Fibroblast of mammary gland (primary cell): ENCODE data around the gene NTRK1.

Experiments used
- DNase-seq: peaks from one replicate; pipeline ENCODE4 v3.0.0-alpha.2; 2010; ENCODE audit warnings: low read depth
- H3K4me3 ChIP-seq: 2 replicates; pipeline ENCODE4 v1.5.1; 2011; ENCODE audit warnings: low read depth, mild to moderate bottlenecking, low read length, moderate library complexity; ENCODE audit not compliant: control insufficient read depth
- TF ChIP-seq, protein P1 (sequence below): conservative IDR thresholded peaks from 2 replicates; pipeline ENCODE4 v1.5.1; 2011; ENCODE audit warnings: low read depth, low read length, inconsistent platforms; ENCODE audit not compliant: control insufficient read depth, insufficient read depth

The NTRK1 gene

DNA sequence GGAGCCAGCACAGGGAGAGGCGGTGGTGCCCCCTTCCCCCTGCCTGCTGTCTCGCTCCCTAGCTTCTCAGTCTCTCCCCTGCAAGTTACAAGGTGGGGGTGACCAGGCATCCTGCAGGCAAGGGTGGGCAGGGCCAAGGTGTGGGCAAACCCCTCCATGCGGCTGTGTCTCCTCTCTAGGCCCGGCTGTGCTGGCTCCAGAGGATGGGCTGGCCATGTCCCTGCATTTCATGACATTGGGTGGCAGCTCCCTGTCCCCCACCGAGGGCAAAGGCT, 14.6 kb downstream of the NTRK1 start:
- TF ChIP-seq, protein P1, sequence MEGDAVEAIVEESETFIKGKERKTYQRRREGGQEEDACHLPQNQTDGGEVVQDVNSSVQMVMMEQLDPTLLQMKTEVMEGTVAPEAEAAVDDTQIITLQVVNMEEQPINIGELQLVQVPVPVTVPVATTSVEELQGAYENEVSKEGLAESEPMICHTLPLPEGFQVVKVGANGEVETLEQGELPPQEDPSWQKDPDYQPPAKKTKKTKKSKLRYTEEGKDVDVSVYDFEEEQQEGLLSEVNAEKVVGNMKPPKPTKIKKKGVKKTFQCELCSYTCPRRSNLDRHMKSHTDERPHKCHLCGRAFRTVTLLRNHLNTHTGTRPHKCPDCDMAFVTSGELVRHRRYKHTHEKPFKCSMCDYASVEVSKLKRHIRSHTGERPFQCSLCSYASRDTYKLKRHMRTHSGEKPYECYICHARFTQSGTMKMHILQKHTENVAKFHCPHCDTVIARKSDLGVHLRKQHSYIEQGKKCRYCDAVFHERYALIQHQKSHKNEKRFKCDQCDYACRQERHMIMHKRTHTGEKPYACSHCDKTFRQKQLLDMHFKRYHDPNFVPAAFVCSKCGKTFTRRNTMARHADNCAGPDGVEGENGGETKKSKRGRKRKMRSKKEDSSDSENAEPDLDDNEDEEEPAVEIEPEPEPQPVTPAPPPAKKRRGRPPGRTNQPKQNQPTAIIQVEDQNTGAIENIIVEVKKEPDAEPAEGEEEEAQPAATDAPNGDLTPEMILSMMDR = no peak
- DNase-seq = no peak
- H3K4me3 ChIP-seq = no peak overlapping the region

DNA sequence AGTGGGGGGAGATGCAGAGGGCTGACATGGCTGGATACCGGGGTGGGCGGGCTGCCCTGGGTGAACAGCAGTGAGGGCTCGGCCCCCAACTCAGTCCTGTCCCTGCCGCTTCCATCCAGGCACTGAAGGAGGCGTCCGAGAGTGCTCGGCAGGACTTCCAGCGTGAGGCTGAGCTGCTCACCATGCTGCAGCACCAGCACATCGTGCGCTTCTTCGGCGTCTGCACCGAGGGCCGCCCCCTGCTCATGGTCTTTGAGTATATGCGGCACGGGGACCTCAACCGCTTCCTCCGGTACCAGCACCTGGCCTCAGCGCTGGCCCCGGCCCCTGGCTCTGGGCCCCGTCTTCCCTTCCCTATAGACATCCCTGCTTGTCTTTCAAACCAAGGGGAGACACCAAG, 15.6 kb downstream of the NTRK1 start:
- DNase-seq = no peak
- H3K4me3 ChIP-seq = no peak overlapping the region
- TF ChIP-seq, protein P1 = no peak

DNA sequence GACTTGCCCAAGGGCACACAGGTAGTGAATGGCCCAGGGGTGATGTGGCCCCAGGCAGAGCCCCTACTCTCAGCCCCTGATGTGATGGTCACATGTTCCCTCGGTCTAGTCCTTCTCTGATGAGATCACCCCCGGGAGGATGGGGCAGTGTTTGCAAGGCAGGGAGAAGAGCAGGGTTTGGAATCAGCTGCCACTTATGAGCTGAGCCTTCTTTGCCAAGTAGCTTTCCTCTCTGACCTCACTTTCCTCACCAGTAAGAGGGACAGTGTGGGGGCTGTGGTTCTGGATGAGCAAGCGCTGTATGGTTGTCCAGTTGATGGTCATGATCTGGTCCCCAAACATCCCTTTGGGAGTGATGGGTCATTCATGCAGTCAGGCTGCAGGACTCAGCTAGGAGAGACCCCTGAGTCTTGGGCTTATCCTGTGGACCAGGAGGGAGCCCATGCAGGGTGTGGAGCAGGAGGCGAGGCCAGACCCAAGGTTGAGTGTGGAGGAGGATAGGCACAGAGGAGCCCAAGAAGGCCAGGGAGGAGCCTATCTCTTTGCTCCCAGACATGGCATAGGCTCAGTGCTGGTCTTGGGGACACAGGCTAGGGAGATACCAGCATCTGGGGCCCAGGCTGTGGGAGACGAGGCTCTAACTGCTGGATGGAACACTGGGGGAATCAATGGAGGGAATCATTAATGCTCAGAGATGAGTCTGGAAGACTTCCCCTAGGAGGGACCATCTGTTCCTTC, 16.9 kb downstream of the NTRK1 start:
- no peak overlapping the region for H3K4me3 ChIP-seq
- DNase-seq = no peak
- TF ChIP-seq, protein P1 = no peak

DNA sequence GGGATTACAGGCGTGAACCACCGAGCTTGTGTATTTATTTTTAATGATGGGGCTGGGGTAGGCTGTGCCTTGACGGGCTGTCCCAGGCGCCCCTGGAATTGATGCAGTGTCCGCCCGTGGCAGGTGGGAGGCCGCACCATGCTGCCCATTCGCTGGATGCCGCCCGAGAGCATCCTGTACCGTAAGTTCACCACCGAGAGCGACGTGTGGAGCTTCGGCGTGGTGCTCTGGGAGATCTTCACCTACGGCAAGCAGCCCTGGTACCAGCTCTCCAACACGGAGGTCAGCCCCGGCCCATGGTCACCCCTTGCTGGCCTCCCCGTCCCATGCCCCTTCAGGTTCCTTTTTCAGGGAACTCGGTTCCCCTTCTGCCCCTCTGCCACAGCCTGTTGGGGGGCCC, 19.2 kb downstream of the NTRK1 start:
- H3K4me3 ChIP-seq = no peak overlapping the region
- DNase-seq = no peak
- TF ChIP-seq, protein P1 = no peak

DNA sequence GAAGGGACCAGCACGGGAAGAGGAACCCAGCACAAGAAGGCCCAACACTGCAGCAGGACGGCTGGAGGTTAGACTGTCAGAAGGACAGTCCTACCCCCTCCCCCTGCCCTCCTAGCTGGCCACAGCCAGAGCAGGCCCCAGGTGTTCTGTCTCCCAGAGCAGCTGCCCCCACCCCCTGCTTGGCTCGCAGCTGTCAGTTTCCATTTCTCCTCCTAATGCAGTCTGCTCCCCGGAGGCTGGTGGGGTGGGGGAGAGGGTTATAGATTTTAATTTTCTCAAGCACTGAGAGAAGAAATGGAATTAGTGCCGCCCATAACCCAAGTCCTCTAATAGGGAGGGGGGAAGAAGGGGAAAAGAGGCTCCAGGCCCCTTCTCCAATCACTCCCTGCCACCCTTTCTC, 19.8 kb downstream of the NTRK1 start:
- no peak overlapping the region for H3K4me3 ChIP-seq
- no peak for DNase-seq
- TF ChIP-seq, protein P1 = no peak

DNA sequence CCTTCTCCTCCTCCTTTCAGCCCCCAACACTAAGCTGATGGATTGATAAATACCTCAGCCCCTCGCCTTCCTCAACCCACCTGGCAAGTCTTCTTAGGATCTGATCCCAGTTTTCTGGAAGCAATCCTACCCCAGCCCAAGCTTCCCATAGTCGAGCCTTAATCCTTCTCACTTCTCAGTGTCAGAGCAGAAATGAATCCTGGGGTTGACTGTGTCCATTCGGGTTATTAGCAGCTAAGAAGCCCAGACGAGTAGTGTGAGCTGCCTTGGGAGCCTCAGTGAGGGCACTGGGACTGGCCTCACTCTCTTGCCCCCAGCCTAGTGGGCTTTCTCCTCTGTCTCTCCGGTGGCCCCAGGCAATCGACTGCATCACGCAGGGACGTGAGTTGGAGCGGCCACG, 20.4 kb downstream of the NTRK1 start:
- H3K4me3 ChIP-seq = no peak overlapping the region
- TF ChIP-seq, protein P1 = no peak

DNA sequence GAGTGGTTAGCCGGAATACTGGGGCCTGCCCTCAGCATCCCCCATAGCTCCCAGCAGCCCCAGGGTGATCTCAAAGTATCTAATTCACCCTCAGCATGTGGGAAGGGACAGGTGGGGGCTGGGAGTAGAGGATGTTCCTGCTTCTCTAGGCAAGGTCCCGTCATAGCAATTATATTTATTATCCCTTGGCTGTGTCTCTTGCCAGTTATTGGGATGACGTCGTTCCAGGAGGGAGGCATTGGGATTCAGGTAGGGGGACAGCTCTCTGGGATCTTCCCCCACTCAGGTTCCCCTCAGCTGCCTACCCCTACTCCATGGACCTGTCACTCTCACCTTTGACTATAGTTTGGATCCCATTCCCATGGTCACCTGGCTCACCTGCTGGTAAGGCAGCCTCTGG, 21.0 kb downstream of the NTRK1 start:
- no peak for DNase-seq
- no peak overlapping the region for H3K4me3 ChIP-seq
- TF ChIP-seq, protein P1 = no peak

More for the DNA sequence above, 20.4 kb downstream of the NTRK1 start:
- DNase-seq = no peak
